ENCODE results near the gene PAQR9.

The PAQR9 gene

DNA sequence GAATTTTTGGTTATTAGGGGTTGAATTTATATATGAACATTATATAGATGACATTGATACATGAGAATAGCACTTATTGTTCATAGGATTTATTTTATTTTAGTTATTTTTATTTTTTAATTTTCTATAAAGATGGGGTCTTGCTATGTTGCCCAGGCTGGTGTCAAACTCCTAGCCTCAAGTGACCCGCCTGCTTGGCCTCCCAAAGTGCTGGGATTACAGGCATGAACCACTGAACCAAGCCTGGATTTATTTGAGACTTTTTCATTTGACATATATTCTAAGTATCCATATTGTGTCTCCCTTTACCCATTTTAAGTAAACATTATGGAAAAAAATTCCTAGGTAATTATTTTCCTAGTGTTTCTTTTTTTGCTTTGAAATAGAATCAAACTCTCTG lies 12.5 kb downstream of the PAQR9 start:
- no peak for DNase-seq (ENCODE audit: low read depth)

DNA sequence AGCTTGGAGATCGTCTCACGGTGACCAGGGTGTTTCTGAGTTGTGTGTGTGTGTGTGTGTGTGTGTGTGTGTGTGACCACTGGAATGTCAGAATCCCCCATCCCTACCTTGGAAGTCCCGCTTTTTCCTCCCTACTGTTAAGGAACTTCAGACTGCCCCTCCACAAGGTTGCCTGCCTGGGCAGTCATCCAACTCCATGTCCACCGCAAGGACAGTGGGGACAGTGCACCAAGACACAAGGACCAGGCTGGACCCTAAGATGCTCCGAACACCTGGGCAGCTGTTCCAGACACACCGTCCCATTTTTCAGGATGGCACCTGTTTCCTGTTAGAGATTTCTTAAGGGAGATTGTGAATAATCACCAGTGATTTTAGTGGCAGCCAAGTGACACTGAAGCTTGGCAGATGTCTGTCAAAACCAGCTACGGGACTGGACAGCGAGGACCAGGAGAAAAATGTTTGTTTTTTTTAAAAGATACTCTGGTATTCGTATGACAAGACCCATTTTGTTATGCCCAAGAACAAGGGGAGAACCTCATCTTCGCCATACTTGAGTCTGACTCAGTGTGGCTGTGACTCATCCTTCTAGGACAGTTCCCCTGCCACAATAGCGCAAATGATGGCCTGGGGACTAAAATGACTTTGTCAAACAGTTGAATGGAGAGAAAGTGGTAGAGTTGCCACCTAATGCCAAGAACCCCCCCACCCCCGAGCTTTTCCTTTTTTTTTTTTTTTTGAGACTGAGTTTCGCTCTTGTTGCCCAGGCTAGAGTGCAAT lies 15.5 kb downstream of the PAQR9 start:
- DNase-seq (ENCODE audit: low read depth), result no peak

DNA sequence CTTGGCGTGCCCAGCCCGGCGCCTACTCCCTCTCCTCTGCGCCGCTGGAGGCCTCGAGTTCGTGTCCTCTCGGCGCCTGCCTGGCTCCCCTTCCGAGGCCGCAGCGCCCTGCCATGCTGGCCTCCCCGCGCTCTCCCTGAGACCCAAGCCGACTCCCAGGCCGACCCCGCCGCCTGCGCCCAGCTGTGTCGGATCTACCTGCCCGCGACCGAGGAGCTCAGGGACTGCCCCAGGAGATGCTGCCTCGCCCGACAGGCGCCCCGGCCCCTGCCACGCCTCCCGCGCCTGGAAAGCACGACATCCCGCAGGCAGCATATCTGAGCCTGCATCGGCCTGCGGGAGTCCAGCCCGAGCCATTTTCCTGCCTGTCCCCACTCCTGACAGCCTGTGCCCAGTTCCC lies 16.1 kb downstream of the PAQR9 start:
- DNase-seq (ENCODE audit: low read depth), result no peak

DNA sequence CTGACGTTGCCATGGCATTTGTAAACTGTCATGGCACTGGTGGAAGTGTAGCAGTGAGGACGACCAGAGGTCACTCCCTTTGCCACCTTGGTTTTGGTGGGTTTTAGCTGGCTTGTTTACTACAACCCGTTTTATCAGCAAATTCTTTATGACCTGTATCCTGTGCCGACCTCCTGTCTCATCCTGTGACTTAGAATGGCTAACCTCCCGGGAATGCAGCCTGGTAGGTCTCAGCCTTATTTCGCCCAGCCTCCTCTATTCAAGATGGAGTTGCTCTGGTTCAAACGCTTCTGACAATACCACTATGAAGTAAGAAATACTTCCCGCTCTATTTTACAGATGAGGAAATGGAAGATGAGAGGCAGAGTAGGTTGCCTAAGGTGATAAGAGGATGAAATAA lies 16.6 kb downstream of the PAQR9 start:
- no peak for DNase-seq (ENCODE audit: low read depth)

DNA sequence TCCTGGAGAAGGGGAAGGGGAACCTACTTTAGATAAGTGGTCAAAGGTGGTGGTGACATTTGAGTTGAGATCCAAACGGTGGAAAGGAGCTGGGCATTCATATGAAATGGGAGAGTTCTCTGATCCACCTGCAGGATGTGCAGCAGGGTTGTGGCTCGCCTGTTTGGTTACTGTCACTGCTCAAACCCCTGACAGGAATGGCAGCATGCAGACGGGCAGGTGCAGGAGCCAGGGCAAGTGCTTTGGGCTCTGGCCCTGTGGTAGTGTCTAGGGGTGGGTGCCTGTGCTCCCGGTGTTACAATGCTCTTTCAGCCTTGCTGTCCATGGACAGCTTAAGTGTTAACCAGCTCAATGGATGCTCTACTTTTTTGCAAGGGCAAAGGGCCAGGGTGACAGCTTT lies 18.5 kb downstream of the PAQR9 start:
- no peak for DNase-seq (ENCODE audit: low read depth)

DNA sequence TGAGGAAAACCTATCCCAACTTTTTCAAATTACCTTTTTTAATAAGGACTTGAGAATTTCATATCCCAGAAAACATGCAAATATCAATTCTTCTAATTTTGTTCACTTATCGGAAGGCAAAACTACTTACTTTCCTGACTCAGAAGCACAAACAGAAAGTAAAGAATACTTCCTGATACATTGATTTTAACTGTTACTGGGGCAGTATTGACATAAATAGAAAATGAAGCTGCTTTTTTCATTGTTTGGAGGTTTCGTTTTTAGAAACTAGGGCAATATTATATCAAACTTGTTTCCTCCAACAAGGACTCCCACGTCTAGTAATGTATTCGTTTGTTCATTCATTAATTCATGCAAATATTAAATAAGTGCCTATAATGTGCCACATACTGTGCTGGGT lies 19.1 kb downstream of the PAQR9 start:
- no peak for DNase-seq (ENCODE audit: low read depth)

DNA sequence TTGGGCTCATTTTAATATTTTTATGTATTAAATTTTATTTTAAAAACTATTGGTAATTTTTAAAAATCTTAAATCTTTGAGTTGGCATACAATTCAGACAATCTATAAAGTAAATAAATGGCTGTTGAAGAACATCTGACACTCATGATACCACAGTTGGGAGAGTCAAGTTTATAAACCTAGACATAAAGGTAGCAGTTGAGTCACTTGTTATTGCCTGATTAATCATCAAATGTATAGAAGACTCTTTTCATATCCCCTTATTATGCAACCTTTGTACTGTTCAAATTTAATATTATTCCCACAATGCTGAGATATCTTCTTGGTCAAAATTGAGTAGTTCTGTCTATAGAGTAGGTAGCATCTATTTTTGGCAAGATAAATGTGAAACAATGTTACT lies 19.6 kb downstream of the PAQR9 start:
- no peak for DNase-seq (ENCODE audit: low read depth)

DNA sequence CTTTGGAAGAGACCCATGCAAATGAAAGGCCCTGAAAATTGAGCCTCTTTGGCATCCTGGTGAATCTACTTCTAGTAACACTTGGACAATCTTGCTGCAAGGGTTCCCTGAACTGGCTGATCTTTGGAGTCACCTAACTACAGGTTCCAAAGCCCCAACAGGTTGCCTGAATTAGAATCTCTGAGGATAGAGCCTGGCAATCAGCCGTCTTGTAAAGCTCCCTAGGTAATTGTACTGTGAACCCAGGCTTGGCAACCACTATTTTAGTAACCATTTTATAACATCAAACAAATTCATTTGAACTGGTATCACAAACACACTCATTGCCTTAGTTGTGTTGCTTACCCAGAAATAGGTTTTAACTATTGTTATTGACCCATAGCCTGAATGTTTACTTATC lies 20.1 kb downstream of the PAQR9 start:
- no peak for DNase-seq (ENCODE audit: low read depth)

DNA sequence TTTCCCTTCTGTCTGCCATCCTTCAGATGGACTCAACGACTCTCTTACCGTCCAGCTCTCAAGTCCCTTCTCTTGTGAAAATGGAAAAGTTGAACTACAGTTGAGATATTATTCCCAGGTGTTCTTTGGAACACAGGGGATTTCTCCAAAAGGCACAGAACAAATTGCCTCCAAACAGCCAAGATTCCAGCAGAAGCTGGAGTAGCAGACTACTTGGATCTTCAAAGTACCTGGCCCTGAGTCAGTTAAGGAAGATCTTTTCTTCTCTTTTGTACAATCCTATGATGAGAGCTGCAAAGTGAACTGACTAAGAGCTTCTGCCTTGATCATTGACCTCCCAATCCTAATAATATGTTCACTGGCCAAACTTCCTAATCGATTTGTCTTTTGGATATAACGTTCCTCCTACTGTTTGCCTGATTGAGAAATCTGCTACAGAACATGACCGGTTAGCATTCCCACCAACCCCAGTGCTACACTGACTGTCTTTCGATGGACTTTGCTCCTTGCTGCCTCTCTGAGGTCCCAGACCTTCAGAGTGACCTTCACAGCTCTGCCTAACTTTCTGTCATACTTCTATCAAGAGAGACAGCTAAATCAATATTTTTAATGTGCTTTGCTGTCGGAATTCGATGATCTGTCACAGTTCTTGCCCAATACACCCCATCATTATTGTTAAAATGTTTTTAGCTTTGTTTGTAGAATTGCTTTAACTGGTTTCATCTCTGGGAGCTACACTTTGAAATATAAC lies 21.9 kb downstream of the PAQR9 start:
- no peak for DNase-seq (ENCODE audit: low read depth)

DNA sequence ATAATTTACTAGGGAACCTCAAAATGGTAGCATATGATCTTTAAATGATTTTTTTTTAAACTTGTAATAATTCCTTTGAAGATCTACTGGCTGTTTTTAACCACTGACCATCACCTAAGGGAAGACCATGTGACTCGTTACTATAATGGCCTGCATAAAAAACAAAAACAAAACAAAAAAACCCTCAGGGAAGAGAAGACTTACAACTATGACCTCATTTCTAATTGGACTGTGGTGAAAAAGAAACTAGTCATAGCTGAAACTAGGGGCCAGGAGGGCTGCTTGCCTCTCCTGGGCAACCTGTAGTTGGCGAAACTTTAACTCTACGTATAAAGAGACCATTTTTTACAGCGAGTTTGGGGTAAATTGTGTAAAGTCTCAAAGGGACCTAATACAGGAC lies 23.0 kb downstream of the PAQR9 start:
- DNase-seq (ENCODE audit: low read depth), result no peak

DNA sequence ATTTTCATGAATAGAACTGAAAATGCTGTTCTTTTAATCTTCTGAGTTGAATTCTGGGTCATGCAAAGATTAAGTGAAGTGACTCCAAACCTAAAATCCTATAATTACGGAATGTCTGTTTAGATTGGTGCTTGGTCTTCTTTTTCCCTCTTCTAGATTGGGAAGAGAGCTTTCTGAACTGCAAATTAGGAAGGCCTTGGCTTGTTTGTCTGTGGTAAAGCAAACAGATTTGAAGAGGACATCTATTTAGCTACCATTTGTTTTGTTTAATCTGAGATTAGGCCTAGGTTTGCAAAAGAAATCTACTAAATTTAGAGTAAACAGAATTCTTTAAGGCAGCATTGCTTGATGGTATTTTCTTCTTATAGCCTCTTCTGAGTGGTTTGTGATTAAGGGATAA lies 23.5 kb downstream of the PAQR9 start:
- no peak for DNase-seq (ENCODE audit: low read depth)

DNA sequence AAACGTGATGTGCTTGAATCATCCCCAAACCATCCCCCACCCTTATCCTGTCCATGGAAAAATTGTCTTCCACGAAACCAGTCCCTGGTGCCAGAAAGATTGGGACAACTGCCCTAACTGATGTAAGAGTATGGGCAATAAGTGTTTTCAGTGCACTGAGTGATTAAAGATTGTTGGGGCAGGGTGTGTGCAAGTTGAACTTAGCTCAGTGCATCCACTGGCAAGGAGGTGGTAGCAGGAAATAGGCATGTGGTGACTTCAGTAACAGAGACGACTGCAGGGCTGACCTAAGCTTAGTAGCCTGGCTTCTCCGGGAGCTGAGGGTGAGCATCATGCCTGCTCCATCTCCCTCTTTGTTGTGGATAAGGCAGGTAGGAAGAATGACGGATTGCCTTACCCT lies 27.5 kb downstream of the PAQR9 start:
- DNase-seq (ENCODE audit: low read depth), result no peak

DNA sequence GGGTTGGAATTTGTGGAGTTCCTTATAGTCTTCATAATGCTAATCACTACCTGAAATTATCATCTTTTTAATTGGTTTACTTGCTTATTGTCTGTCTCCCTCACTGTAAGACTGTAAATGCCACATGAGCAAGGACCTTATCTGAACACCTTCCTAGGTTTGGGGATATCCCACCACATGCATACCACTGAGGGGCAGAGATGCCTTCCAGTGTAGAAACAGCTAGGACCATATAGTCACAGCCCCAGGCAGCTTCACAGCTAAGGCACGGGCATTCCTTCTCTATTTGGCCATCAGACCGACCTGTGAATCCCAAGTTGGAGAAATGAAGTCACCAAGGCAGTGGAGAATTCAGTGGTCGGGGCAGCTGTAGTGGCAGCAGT lies 28.6 kb downstream of the PAQR9 start:
- no peak for DNase-seq (ENCODE audit: low read depth)

DNA sequence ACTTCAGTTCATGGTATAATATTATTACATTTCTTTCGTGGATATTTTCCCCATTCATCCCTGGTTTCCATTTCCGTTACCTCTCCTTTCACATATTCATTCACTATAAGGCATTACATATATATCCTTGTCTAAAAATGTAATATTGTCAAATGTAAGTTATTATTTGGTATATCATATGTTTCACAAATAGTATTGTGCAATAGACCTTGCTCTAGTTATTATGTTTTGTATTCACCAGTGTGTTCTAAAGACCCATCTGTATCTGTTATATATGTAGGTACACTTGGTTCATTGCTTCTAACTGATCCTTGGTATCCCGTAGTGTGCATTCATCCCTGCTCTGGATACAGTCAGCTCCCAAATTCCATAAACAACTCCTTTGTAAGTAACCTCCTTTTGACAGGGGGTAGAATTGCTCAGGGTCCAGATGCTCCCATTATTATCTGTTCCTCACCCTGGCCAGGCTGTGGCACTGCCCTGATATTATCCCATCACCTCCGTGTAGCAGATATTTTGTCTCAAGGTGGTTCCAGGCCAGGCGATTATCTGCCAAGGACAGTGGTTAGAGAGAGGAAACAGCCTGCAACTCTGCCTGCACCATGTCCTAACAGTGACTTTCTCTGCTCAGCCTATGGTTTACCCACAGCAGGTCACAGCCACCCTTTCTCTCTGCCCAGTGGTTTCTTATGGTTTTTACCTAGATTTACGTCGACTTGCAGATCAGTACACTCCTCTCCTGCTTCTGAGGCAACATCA lies 29.2 kb downstream of the PAQR9 start:
- DNase-seq (ENCODE audit: low read depth), result no peak

DNA sequence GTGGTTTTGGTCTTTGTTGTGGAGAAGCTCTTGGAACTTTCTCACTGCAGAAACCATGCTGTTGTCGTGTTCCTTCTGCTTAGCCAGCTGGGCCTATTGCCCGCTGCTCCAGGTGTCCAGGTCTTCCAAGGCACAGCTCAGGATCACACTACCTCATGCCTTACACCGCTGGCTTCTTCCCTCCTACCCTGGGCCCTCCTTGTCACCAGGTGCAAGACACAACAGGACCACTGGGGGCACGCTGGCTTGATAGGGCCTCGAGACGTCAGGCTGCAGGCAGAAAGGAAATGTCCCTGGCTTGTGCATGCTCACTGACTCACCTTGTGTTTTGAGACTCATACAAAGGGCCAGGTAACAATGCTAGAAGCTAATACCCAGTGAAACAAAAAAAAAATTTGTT lies 32.3 kb downstream of the PAQR9 start:
- DNase-seq (ENCODE audit: low read depth), result no peak

DNA sequence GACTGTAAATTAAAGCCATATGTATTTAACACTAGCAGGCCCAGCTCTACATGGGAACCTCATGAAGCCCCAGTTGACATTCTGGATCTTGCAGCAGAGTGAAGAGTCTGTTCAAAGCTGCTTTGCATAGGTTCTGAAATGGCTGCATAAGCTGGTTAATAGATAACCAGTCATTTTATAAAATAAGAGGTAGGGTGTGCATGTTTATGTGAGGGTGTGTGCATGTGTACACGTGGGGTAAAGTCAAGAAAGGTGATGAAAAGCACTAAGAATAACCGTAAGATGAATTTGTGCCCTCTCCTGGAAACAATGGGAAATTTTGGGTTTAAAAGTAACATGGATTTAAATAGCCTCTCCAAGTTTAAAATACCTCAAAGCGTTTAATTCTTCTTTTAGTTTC lies 33.0 kb downstream of the PAQR9 start:
- no peak for DNase-seq (ENCODE audit: low read depth)

DNA sequence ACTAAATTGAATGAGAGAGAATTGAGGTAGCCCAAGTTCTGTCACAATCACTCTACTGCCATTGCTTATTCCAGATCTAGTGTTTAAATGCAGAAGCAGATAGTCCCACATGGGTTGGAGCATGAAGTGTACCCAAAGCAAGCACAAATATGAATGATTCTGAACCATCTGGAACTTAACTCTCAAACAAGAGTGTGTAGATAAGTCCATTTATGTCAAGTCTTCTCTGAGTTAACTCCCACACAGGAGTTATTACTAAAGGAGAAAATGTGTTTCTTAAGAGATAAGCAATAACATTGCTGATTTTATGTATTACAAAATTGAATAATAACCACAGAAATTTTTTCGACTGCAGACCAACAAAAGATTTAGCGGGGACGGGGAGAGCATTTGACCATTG lies 33.6 kb downstream of the PAQR9 start:
- no peak for DNase-seq (ENCODE audit: low read depth)

DNA sequence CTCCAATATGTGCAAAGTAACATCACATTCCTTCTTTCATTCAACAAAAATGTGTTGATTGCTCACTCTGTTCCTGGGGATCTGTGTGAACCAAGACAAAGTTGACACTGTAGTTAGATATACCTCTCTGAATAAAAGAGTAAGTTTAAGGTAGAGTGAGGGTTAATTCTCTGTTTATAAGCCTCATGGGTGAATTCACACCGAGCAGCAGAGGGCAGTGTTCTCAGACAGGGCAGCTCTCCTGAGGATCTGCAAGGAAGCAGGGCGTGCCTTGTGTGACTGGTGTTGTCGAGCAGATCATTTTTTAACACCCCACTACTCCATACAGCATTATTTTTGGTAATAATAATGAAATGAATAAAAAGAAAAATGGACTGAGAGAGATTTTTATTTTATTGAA lies 34.4 kb downstream of the PAQR9 start:
- no peak for DNase-seq (ENCODE audit: low read depth)

DNA sequence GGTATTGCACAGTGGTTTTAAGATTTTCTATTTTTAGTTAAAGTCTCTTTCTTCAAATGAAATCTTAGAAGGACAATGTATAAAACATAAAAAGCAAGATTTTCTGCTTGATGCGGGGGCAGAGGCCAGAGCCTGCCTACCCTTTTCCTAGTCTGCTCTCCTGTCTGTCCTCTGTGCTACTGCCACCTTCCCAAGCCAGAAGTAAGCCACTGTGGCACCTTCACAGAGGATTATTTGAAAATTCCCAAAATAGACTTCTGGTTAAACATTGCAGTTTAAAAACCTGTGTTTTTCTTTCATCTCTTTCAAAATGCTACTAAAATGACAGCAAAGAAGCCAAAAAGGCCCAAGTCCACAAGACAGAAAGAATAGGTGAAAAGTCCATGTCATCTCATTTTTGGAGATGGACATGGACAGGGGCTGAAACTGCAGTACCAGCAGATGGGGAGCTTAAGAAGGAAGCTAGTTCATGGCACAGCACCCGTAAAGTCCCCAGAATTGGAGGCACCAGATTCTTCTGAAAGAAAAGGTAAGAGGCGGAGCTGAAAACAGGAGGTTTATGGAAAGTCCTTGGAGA lies 37.0 kb downstream of the PAQR9 start:
- DNase-seq (ENCODE audit: low read depth), result no peak

DNA sequence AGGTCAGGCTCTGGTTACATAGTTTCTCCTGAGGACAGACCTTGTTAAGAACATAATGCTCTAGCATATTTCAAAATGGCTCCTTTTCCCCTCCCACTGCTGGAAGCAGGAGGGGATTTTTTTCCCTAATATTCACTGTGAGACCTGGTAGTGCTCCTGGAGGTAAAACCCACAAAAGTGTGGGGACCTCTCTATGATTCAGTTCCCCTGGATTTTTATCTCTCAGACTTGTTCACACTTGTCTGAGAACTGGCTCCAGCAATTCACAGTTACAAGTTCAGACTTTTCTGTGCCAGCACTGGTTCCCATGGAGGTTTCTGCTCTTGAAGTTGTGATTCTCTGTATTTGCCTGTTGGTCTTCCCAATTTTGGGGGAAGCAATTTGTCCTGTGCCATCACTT lies 38.3 kb downstream of the PAQR9 start:
- DNase-seq (ENCODE audit: low read depth), result no peak

DNA sequence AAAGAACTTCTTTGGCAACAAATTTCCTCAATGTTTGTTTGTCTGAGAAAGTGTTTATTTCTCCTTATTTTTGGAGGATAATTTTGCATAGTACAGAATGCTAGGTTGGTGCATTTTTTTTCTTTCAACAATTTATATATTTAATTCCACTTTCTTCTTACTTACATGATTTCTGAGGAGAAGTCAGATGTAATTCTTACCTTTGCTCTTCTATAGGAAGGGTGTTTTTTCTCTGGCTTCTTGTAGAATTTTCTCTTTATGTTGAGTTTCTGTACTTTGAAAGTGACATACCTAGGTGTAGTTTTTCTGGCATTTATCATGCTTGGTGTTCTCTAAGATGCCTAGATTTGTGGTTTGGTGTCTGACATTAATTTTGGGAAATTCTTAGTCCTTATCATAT lies 39.8 kb downstream of the PAQR9 start:
- no peak for DNase-seq (ENCODE audit: low read depth)

DNA sequence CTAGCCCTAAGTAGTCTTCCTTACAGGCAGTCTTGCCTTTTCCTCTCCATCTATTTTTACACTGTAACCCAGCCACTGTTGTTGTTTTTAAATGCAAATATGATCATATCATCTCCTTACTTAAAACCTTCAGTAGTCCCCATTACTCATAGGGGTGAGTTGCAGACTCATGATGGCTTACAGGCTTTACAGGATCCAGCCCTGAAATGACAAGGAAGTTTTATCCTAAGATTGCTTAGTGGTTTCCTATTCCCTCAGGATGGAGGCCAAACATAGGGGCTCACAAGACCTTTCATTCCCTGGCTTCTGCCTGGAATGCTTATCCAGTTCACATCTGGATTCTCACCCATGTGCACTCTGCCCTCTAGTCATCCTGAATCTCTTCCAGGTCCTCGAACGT lies 46.9 kb downstream of the PAQR9 start:
- no peak for DNase-seq (ENCODE audit: low read depth)

DNA sequence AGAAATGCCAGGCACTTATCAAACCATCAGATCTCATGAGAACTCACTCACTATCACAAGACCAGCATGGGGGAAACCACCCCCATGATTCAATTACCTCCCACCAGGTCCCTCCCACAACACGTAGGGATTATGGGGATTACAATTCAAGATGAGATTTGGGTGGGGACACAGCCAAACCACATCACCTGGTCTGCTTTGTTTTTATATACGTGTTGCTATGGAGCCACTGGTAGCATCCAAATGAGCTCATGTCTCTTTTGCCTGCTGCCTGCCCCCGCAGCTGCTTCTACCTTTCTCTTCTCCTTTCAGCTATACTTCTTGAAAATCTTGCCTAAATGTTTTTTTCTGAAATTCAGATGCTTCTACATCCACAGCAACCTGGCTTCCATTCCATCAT lies 47.8 kb downstream of the PAQR9 start:
- DNase-seq (ENCODE audit: low read depth), result no peak

Data from activated gamma-delta T cell treated with anti-CD3 and anti-CD28 coated beads, Interleukin-2, amount 50 U/mL, for 16 hours (primary cell).